GM18505 (cell line): Measurements from ENCODE around the gene BPIFA1.

Experiments
- ATAC-seq: cut with Tn5 transposase; IDR thresholded peaks from one replicate; pipeline ENCODE4 v1.9.1; 2021; ENCODE audit not compliant: unreplicated experiment
- POLR2A ChIP-seq: IDR thresholded peaks from 4 replicates; pipeline ENCODE4 v1.6.1; 2011; ENCODE audit warnings: borderline replicate concordance; ENCODE audit not compliant: insufficient read depth, insufficient read length; ENCODE audit errors: extremely low read depth

Gene BPIFA1

DNA sequence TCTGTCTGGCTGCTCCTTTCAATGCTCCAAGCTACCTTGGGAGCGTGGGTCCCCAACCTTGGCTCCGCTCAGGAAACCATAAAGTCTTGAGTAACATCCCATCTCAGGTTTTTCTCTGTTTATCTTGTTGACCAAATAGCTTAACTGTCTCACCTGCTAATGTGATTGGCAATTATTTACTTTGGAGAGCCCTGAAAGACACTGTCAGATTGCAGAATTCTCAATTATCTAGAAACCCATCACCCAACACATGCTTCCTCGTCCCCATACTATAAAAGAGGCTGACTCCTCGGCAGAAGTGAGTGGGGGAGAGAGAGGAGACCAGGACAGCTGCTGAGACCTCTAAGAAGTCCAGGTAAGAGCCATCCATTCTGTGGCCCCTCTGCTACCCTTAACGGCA lies at the start of gene BPIFA1:
BPIFA1 (plus strand) TSS at position 301 of the 400 bp plus-strand sequence. CDS start 1,716 bp downstream, outside the sequence.
- no peak for ATAC-seq
- no peak for TF ChIP-seq POLR2A

DNA sequence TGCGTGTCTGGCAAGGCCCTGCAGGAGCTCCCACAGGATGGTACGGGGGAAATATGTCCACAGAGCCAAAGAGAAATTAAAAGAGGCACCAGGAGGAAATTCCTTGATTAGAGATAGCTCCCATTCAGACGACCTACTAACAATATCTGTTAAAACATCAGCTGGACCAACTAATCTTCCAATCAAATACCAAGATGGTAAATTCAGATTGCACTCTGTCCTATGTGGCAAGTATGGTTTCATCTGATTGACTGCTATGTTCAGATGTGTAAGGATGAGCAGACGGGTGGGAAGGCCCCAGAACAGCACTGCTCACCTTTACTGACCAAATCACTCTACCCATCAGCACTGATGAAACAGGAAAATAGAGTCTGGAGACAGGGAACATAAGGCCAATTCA lies 48.3 kb upstream of the BPIFA1 start:
- no peak for ATAC-seq
- no peak for TF ChIP-seq POLR2A

DNA sequence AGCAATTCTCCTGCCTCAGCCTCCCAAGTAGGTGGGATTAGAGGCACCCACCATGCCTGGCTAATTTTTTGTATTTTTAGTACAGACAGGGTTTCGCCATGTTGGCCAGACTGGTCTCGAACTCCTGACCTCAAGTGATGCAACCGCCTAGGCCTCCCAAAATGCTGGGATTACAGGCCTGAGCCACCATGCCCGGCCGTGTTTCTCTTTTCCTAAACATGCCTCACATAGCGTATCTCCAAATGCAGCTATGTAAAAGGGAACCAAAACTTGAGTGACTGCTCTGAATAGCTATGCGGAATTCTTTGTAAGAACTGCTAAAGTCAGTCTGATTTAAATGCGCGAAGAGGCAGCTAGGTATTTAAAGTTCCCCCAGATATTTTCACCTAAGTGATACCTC lies 47.4 kb upstream of the BPIFA1 start:
- no peak for TF ChIP-seq POLR2A
- no peak for ATAC-seq

DNA sequence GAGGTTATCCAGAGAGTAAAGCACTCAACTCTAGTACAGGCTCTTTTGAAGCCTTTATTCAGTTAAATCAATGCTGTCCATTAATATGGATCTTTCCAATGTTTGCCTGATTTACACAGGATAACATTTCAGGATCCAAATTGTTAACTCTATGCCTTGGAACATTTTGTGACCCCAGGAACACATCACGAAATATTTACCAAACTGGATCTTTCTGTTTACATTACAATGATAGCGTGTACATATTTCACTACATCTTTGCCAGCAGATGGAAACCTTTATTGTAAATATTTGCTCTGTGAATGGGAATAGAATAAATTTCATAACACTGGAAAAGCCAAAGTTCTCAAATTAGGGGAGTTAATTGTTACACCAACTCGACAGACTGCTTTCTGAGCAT lies 44.3 kb upstream of the BPIFA1 start:
- TF ChIP-seq POLR2A: no peak
- no peak for ATAC-seq

DNA sequence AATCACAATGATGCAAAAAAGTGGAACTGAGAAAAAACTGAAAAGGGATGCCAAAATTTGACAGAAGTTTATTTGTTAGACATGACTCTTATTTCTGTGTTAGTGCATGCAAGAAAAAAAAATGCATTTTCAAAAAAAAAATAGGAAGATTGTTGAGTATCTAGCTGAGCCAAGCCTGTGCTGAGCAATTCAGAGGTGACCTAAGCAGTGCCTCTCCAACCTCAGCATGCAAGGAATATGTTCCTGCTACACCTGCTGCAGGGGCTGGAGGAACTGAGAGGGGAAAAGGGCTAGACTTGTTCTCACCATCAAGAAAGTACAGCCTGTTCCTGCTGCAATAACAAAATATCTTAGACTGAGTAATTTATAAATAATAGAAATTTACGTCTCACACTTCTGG lies 43.8 kb upstream of the BPIFA1 start:
- no peak for ATAC-seq
- TF ChIP-seq POLR2A: no peak

DNA sequence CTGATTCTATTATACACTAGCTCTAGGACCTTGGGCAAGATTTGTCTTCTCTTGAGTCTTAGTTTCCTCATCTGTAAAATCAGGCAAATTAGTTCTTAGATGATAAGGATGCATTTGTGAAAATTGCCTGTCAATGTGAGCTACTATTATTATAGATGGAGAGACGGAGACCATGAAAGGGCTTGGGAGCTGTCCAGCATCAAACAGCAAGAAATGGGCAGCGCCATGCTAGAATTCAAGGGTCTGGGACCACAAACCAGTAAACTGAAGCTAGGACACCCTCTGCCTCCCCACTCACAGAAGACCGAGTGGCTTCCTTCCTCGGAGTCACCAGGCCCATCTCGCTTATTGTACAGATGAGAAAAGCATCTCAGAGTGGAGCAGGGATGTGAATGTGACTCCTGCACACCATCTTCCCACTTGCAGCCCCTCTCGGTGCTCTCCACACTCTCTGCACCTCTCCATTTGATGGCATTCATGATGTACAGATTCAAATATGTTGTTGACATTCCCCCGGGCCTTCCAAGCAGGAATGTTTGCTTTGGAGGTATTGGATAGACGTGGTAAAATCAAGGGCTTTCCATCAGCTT lies 42.8 kb upstream of the BPIFA1 start:
- no peak for TF ChIP-seq POLR2A
- no peak for ATAC-seq

DNA sequence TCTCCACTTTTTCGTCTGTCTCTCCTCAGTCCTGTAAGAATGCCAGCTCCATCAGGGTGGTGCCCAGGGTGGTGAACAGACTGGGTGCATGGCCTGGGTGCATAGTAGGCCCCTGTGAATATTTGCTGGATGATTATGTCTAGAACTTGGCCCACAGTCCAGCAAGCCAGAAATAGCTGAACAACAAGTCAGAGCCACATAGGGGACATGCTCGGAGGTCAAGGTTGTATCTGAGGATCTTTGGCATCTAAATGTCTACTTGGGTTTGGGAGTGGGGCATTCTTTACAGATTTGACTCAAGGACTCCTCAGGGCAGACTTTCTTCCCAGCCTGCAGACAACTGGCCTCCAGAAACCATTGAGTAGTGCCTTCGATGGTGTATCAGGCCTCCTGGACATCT lies 36.8 kb upstream of the BPIFA1 start:
- no peak for TF ChIP-seq POLR2A
- no peak for ATAC-seq

DNA sequence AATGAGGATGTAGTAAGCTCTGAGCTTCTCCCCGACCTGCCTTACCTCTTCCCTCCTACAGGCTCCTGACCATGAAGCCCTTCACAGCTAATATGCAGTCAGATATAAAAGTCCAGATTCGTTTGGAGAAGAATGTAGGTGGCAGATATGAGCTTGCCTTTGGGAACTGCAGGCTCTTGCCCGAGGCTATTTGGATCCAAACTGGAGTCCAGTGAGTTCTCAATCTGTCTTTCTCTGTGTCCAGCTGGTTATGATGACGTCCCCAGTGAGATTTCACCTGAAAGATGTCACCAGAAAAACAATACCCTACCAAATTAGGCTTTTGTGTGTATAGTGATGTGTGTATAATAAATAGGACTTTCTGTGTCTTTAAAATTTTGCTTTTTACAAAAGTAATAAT lies 33.3 kb upstream of the BPIFA1 start:
- no peak for ATAC-seq
- TF ChIP-seq POLR2A: no peak

DNA sequence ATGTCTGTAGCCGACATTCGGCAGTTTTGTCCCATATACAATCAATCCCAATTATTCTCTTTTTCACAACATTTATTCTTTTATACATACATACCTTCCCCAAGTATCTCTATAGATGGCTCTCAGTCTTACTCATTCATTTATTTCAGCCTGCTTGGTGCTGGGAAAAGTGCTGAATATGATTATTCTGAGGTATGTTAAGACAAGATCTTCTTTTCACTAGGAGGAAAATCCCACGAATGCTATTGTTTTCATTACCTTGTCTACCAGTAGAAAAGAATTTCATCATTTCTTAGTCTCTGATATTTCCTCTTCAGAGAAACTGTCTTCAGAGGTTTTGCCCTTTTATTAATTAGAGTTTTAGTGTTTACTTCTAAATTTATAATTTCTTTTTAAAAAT lies 32.4 kb upstream of the BPIFA1 start:
- TF ChIP-seq POLR2A: no peak
- ATAC-seq: no peak

DNA sequence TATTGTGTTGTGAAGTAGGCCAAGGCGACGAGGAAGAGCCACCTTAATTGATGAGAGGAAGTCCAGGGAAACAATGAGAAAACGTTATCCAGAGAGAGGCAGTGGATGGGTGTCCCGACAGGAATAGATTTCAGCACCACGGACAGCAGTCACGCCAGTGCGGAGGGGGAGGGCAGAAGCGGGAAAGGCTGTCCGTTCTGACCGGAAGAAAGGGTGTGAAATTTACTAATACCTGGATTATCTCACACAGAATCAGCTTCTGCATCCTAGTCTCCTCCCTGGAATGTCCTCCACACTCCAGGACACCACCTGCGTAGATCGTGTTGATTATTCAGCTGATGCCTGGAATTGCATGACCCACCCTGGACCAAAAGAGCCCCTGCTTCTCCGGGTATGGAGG lies 26.0 kb upstream of the BPIFA1 start:
- no peak for TF ChIP-seq POLR2A
- ATAC-seq: no peak

DNA sequence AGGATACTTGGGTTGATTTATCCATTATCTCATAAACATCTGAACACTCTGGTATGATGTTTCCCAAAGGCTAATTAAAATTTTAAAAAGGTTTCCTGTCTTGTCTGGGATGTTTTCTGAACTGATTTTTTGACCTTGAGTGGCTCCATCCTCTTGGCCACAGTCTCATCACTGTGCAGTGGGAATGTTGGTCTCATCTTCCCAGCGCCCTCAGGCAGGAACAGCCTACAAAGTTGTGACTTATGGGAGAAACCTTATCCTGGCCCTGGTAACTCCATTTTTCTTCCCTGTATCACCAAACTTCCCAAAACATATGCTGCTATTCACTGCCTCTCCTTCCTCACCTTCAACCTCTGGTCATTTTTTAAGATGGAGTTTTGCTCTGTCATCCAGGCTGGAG lies 25.4 kb upstream of the BPIFA1 start:
- no peak for ATAC-seq
- no peak for TF ChIP-seq POLR2A

DNA sequence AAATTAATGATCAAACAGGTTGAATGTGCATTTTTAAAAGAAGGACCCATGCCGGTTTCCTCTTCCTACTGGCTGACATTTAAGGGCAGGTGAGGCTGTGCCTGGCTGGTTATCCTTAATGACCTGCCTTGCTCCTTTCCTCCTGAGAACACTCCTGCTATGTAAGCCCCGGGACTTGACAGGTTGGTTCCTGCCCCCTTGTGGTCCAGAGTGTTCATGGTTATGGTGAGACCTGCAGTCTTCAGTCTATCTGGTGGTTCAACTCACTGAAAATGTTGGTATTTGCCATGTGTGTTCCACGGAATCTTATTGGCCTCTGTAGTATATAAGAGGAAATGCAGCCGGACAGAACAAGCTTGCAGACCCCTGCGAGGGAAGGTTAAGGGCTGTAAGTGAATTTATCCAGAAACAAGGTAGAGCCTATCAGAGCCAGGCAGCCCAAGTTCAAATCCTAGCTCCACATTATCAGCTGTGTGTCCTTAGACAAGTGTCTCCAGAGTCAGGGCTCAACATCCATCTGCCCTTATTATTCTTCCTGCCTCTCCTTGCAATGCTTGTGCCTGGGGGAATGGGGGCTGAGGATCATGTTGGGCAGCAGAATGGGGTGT lies 23.9 kb upstream of the BPIFA1 start:
- no peak for ATAC-seq
- TF ChIP-seq POLR2A: no peak

DNA sequence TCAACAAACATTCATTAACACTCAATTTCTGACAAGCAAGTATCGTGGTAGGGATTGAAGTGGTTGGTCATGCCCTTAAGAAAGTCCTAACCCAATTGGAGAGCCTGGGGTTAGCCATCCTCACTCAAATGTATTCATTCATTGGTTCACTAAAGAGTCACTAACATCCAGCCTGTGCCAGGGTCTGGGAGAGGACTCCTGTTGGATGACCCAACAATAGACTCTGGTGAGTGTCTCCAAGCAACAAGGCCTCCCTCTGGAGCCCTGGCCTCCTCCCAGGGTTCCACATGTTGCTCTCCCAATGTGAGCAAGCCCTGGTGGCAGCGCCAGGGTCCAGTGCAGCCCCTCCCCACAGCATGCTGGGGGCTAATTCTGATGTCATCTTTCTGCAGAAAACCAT lies 18.7 kb upstream of the BPIFA1 start, which contains the start of gene BPIFA3:
BPIFA3 (plus strand) TSS at position 301 of the 400 bp plus-strand sequence. CDS start 185 bp downstream, outside the sequence.
- ATAC-seq: no peak
- TF ChIP-seq POLR2A: no peak

DNA sequence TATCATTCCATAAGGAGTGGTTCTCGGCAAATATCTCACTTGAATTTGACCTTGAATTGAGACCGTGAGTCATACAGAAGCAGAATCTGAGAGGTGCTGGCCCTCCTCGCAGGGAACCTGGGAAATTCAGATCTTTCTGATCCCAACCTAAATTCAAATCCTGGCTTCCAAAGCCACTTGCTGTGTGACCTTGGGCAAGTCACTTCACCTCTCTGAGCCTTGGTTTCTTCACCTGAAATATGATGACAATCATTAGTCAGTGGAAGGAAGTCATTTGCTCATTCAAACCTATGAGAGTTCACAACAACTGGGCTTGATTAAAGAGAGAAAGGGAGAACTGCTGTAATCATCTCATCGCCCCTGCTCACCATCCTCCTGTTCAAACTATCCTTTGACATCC lies 11.4 kb upstream of the BPIFA1 start:
- ATAC-seq: no peak
- TF ChIP-seq POLR2A: no peak
